Measurements from ENCODE around the gene RAB28.

- no peak for TF ChIP-seq CTCF (IDR thresholded peaks at IDR 0.05; ENCODE audit: low read length)
- no peak for TF ChIP-seq EZH2 (IDR thresholded peaks at IDR 0.05; ENCODE audit: borderline replicate concordance, low read length)
Observed at GRCh38 chr4:13527192-13527980, 43.2 kb upstream of the RAB28 start.
